GM23248 (cell line): ENCODE measurements around the gene ADARB1.

ENCODE experiments used
- EZH2 ChIP-seq: fragments of 200-600 bp; sonication (generic); IDR thresholded peaks from 2 replicates; pipeline ENCODE4 v1.6.1; 2018; ENCODE audit warnings: antibody characterized with exemption, mild to moderate bottlenecking; ENCODE audit not compliant: insufficient read depth, poor library complexity, severe bottlenecking
- EZH2phosphoT487 ChIP-seq: fragments of 200-600 bp; sonication (generic); IDR thresholded peaks from 2 replicates; pipeline ENCODE4 v1.6.1; 2018; ENCODE audit warnings: antibody characterized with exemption, moderate library complexity, mild to moderate bottlenecking, low read depth; ENCODE audit not compliant: insufficient read depth

DNA sequence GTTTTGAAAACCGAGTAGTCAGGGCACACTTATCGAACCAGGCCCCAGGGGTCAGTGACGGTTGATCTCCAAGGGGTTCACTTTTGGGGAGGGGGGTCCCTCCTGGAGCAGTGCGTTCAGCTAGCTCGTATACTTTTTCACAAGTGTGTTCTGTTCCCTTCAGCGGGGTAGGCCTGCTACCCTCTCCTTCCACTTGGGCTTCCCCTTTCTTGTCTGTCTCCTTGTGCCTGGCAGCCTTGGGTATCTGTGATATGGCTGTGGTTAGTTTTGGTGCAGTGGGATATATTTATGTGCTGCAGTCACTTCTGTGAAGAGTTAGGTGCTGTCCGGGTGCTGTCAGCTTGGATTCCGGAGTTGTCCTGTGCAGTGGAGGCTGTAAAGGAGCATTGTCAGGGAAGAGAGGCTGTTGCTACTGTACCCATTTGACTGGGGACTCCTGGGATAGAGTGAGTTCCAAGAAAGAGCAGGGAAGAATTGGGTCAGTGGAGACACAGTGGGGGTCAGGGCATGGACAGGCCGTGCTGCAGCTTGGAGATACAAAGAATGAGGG, 29.7 kb downstream of the ADARB1 start:
- no peak for TF ChIP-seq EZH2
- no peak for TF ChIP-seq EZH2phosphoT487
